Measurements from ENCODE around the gene KRT24. TPM values are rescaled to one million over a fixed set of nuclear protein-coding genes. Genes with fewer than 3 reads are reported as not detected.

The KRT24 gene
- total RNA-seq, 4 donors from 2014 or later = not detected

DNA sequence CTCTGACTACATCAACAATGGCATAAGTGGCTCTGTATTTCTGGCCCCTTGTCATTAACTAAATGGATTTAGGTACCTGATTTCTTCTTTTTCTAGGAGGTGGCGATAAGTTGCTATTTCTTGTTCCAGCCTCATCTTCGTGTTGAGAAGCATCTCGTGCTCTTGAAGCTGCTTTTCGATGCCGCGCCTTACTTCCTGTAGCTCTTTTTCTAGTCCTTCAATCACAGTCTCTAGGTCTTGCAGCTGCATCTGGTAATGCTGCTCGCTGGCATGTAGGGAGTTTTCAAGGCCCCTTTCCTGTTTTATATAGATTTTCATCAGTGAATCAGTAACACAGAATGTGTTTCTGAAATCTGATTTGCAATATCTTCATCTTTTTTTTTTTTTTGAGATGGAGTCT lies 43.6 kb downstream of the KRT24 start:
- intact Hi-C loops (cut with DNase I; ENCODE audit: low total_unique reads) = no loop called here
- no peak overlapping the region for H3K4me3 ChIP-seq (ENCODE audit: low read depth, poor library complexity, severe bottlenecking)
- DNase-seq (ENCODE audit: low spot score in 2 of 2) = no peak
- no peak for TF ChIP-seq POLR2A (IDR thresholded peaks at IDR 0.05)
- TF ChIP-seq, protein P1, sequence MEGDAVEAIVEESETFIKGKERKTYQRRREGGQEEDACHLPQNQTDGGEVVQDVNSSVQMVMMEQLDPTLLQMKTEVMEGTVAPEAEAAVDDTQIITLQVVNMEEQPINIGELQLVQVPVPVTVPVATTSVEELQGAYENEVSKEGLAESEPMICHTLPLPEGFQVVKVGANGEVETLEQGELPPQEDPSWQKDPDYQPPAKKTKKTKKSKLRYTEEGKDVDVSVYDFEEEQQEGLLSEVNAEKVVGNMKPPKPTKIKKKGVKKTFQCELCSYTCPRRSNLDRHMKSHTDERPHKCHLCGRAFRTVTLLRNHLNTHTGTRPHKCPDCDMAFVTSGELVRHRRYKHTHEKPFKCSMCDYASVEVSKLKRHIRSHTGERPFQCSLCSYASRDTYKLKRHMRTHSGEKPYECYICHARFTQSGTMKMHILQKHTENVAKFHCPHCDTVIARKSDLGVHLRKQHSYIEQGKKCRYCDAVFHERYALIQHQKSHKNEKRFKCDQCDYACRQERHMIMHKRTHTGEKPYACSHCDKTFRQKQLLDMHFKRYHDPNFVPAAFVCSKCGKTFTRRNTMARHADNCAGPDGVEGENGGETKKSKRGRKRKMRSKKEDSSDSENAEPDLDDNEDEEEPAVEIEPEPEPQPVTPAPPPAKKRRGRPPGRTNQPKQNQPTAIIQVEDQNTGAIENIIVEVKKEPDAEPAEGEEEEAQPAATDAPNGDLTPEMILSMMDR (IDR thresholded peaks at IDR 0.05) = no peak
- 83 to 86% methylated on average over 7 of the region's 7 CpGs for WGBS, 2 donors

DNA sequence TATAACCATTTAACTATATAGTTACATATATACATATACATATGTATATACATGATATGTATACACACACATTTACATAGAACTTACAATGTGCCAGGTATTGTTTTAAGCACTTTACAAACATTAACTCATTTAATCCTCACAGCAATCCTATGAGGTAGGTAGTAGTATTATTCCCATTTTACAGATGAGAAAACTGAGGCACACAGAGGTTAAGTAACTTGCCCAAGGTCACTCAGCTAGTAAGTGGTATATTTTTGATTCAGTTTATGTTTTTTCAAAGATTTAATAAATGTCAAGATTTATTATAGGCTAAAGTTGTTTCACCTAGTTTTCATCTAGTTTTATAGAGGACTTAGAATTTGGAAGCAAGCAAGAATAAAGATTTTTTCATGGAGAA lies 45.2 kb downstream of the KRT24 start:
- intact Hi-C loops (cut with DNase I; ENCODE audit: low total_unique reads) = no loop called here
- no peak overlapping the region for H3K4me3 ChIP-seq (ENCODE audit: low read depth, poor library complexity, severe bottlenecking)
- TF ChIP-seq POLR2A (IDR thresholded peaks at IDR 0.05) = no peak
- TF ChIP-seq, protein P1 (IDR thresholded peaks at IDR 0.05) = no peak
- DNase-seq (ENCODE audit: low spot score in 2 of 2) = no peak

DNA sequence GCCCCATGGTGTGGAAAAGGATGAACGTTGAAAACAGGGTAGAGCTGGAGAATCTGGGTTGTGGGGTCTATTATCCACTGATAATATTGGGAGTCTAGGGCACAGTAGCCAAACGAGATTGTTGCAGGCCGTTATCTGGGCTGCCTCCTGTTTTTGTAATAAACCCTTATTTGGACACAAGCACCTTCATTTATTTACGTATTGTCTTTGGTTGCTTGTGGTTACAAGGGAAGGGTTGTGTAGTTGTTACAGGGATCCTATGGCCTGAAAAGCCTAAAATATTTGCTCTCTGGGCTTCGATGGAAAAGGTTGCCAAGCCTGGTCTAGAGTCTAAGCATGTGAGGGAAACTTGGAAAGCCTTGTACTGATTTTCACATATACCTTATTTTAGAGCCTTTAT lies 51.6 kb downstream of the KRT24 start:
- WGBS, 2 donors = 59 to 68% methylated on average over 5 of the region's 5 CpGs
- no peak overlapping the region for H3K4me3 ChIP-seq (ENCODE audit: low read depth, poor library complexity, severe bottlenecking)
- TF ChIP-seq, protein P1 (IDR thresholded peaks at IDR 0.05) = no peak
- no peak for TF ChIP-seq POLR2A (IDR thresholded peaks at IDR 0.05)
- intact Hi-C loops (cut with DNase I; ENCODE audit: low total_unique reads) = no loop called here
- DNase-seq (ENCODE audit: low spot score in 2 of 2) = no peak

DNA sequence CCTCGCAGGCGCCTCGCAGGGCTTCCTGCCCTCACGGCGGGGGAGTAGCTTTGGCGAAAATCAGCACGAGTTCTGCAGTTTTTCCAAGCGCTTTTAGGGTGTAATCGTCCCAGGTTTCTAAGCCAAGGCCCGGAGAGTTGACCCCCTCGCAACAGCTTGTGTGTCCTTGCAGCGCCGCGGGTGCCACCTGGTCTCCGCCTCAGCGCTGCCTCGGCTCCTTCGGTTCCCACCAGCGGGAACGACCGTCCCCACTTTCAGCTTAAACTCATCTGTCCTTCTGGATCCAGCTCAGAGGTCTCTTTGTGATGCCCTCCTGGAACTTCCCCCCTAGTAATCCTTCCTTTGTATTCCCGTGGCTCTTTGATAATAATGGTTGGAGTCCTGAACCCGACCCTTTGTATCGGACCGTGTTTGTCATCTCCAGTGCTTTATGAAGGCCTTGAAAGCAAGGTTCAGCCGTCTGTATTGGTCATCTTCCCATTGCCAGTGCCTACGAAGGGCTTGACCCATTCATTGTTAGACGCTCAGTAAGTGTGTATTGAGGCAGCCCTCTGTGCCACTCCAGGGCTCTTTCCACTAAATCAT lies 55.1 kb downstream of the KRT24 start:
- intact Hi-C loops (cut with DNase I; ENCODE audit: low total_unique reads) = no loop called here

More for the DNA sequence above, 55.1 kb downstream of the KRT24 start:
- TF ChIP-seq, protein P1 (IDR thresholded peaks at IDR 0.05) = no peak
- no peak for TF ChIP-seq POLR2A (IDR thresholded peaks at IDR 0.05)
- DNase-seq (ENCODE audit: low spot score in 2 of 2) = peak in 1 of 2 donors; percentile 86
- 2 to 4% methylated on average over 21 to 28 of the region's 28 CpGs for WGBS, 2 donors
- peak overlapping the region; percentile 86 for H3K4me3 ChIP-seq (ENCODE audit: low read depth, poor library complexity, severe bottlenecking)

Other genes starting within 250 kb of the KRT24 start
- gene TNS4, start 202.1 kb downstream of the KRT24 start, total RNA-seq = 1,000 to 10,000 TPM in 1 of 4 donors, 100 to 1,000 TPM in 3; 413 to 1,865 (median 485) TPM
- 1 to 10 TPM in 1 of 4 donors, under 1 TPM in 1, not detected in 2; 0.21 to 1.2 TPM for gene CCR7, start 138.3 kb downstream of the KRT24 start, total RNA-seq
- gene SMARCE1, start 55.9 kb downstream of the KRT24 start, total RNA-seq = 10 to 100 TPM; 63.2 to 77.2 (median 67.6) TPM
- under 1 TPM in 2 of 4 donors, not detected in 2; 0.13 to 0.19 TPM for gene KRT222, start 38.6 kb downstream of the KRT24 start, total RNA-seq
- 100 to 1,000 TPM in 1 of 4 donors, under 1 TPM in 1, not detected in 2; 0.59 to 111 TPM for gene KRT25, start 51.6 kb upstream of the KRT24 start, total RNA-seq
- 1 to 10 TPM in 1 of 4 donors, not detected in 3; 9.2 TPM for gene KRT26, start 68.4 kb upstream of the KRT24 start, total RNA-seq
- 10 to 100 TPM in 1 of 4 donors, 1 to 10 TPM in 1, under 1 TPM in 1, not detected in 1; 0.52 to 69.8 (median 1.3) TPM for gene KRT27, start 78.8 kb upstream of the KRT24 start, total RNA-seq
- gene KRT28, start 96.2 kb upstream of the KRT24 start, total RNA-seq = 1 to 10 TPM in 1 of 4 donors, not detected in 3; 6.0 TPM
- 1,000 to 10,000 TPM; 4,878 to 8,317 (median 6,442) TPM for gene KRT10, start 118.9 kb upstream of the KRT24 start, total RNA-seq
- not detected for gene KRT12, start 163.5 kb upstream of the KRT24 start, total RNA-seq
- under 1 TPM in 1 of 4 donors, not detected in 3; 0.12 TPM for gene KRT20, start 181.5 kb upstream of the KRT24 start, total RNA-seq
- 100 to 1,000 TPM; 302 to 577 (median 454) TPM for gene KRT23, start 233.9 kb upstream of the KRT24 start, total RNA-seq